ENCODE measurements around the gene IGF2BP3. TPM values are rescaled to one million over a fixed set of nuclear protein-coding genes. Genes with fewer than 3 reads are reported as not detected.

IGF2BP3 gene
- total and polyA plus RNA-seq, 2 donors (not counting 3 experiments of a cell fraction or from before 2014, with no cell fraction given): 41.2 to 111 TPM

DNA sequence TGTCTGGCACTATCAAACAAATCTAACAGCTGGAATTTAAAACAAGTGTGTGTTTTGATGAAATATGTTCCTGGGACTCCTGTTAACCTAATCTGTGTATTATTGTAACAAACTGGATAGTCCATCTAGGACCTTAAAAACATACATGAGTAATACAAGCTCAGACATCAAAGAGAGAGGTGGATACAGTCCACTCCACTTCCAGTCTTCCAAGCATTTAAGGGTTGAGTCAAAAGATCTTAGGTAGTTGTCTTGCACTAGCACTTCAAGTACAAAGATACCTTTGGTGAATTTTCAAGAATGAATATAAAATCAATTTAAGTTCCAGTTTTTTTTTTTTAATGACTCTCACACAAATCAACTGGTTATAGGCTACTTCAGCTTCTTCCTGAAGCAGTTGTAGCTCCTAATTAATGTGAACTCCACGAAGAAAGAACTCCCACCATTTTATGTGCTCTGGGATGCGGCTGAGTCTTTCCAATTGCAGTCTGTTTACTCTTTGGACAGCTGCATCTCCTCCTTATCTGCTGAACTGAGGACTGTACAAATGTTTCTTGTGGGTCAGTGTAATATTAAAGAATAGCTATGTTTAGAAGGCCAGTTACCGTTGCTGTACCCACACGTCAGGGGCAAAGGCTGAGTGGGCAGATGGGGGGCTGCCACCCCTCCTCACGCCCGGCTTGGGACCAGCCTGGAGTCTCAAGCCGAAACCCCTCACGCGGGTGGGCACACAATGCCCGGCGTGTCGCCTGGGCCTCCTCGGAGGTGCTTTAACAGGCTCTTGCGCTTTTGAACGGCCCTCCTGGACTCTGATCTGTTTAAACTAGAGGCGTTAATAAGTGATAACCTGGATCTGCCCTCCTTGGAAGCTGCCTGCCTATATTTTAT lies 2.9 kb upstream of the IGF2BP3 start:
- dilution Hi-C loops (cut with MboI; ENCODE audit: extremely low pct_ligation_motif_present, low sequenced_read_pairs): no loop called here
- CTCF ChIA-PET: interaction anchor here (1.4 to 2.0 kb wide), 3 partner anchors 10 to 201 kb away, joined by 6 to 14 read pairs (median 12); no protein-coding TSS in a partner anchor
- Histone ChIP-seq H3K9me1 (replicated peaks; ENCODE audit: control insufficient read depth, extremely low read depth, insufficient read depth, low read length) (no peaks in the 10 kb centered on the region), H2AFZ (ENCODE audit: low read depth, low read length) (peak overlapping the region; percentile 50), H3K4me1 (ENCODE audit: control insufficient read depth, extremely low read depth, insufficient read depth, low read length) (peaks cover 19% of the 10 kb centered on the region), H3K36me3 (ENCODE audit: control insufficient read depth in 2 of 2, extremely low read depth in 1 of 2, insufficient read depth in 2 of 2, low read length in 2 of 2) (no peaks in the 10 kb centered on the region), H3K9ac (replicated peaks; ENCODE audit: extremely low read depth, insufficient read depth, low read length) (peak overlapping the region; percentile 63), H3K27ac (ENCODE audit: insufficient read depth, low read depth, low read length) (peak overlapping the region; percentile 29), H3K27me3 (ENCODE audit: control insufficient read depth in 2 of 2, insufficient read depth in 2 of 2, low read length in 2 of 2) (peaks cover 19 to 35% of the 10 kb centered on the region in 2 experiments), H3K79me2 (ENCODE audit: control insufficient read depth, insufficient read depth, low read length) (peaks cover 18% of the 10 kb centered on the region), H3K9me3 (replicated peaks; ENCODE audit: control insufficient read depth, insufficient read depth, low read length) (no peaks in the 10 kb centered on the region), H3K4me3 (replicated peaks in 1 of 3; ENCODE audit: insufficient read depth in 1 of 3, low read depth in 1 of 3, low read length in 3 of 3) (peak overlapping the region; percentile 11 to 74 (median 50)), H3K4me2 (ENCODE audit: insufficient read depth, low read length) (peak overlapping the region; percentile 69), H4K20me1 (replicated peaks; ENCODE audit: control insufficient read depth, extremely low read depth, insufficient read depth, low read length) (no peaks in the 10 kb centered on the region)
- intact Hi-C loops (cut with micrococcal nuclease): loop anchor here (10.0 kb wide), 1 partner anchor 288 kb away; the partner anchor contains the start of gene NUP42
- POLR2A ChIA-PET: interaction anchor here (0.6 to 1.2 kb wide), 3 partner anchors 10 to 1027 kb away, joined by 3 to 8 read pairs (median 4); no protein-coding TSS in a partner anchor
- TF ChIP-seq POLR2A (IDR thresholded peaks at IDR 0.05; ENCODE audit: low read depth, low read length) (no peak), MYC (IDR thresholded peaks at IDR 0.05; ENCODE audit: low read depth, low read length) (no peak), POLR2AphosphoS5 (IDR thresholded peaks at IDR 0.05; ENCODE audit: insufficient read depth, low read depth, low read length) (no peak), EZH2 (IDR thresholded peaks at IDR 0.05; ENCODE audit: borderline replicate concordance, low read depth, low read length, severe bottlenecking) (no peak), JUN (IDR thresholded peaks at IDR 0.05; ENCODE audit: borderline replicate concordance, insufficient read depth, insufficient read length, low read depth) (no peak)
- TF ChIP-seq, protein P1, sequence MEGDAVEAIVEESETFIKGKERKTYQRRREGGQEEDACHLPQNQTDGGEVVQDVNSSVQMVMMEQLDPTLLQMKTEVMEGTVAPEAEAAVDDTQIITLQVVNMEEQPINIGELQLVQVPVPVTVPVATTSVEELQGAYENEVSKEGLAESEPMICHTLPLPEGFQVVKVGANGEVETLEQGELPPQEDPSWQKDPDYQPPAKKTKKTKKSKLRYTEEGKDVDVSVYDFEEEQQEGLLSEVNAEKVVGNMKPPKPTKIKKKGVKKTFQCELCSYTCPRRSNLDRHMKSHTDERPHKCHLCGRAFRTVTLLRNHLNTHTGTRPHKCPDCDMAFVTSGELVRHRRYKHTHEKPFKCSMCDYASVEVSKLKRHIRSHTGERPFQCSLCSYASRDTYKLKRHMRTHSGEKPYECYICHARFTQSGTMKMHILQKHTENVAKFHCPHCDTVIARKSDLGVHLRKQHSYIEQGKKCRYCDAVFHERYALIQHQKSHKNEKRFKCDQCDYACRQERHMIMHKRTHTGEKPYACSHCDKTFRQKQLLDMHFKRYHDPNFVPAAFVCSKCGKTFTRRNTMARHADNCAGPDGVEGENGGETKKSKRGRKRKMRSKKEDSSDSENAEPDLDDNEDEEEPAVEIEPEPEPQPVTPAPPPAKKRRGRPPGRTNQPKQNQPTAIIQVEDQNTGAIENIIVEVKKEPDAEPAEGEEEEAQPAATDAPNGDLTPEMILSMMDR (IDR thresholded peaks at IDR 0.05; ENCODE audit: extremely low read depth in 1 of 2, insufficient read depth in 1 of 2, low read depth in 1 of 2, low read length in 2 of 2): no peak
- DNase-seq (ENCODE audit: low read depth, low spot score): peak; percentile 32
- BruUV-seq (replicated peaks): no TSS peak
- FAIRE-seq: no peak

Measured in endothelial cell of umbilical vein (primary cell).